Thoracic aorta (tissue), 2 donors: Measurements from ENCODE around the gene PARN. TPM values are rescaled to one million over a fixed set of nuclear protein-coding genes. Genes with fewer than 3 reads are reported as not detected.

Experiments used
- ATAC-seq: fragments of 150-250 bp; one replicate; pipeline ENCODE4 v1.8.0; 2017; ENCODE audit warnings: low read depth; ENCODE audit not compliant: insufficient number of reproducible peaks, low FRiP score
- DNase-seq: peaks from one replicate; pipeline ENCODE4 v3.0.0-alpha.2; 2020; ENCODE audit warnings: low spot score
- H3K27ac ChIP-seq, 2 donors: fragments of 200-600 bp; sonication (generic); 1 replicate in 1 of 2; 2 replicates in 1 of 2; pipeline ENCODE4 v1.5.1; 2016; ENCODE audit warnings: mild to moderate bottlenecking in 2 of 2, moderate library complexity in 2 of 2
- H3K27me3 ChIP-seq: fragments of 200-600 bp; sonication (generic); replicated peaks from 2 replicates; pipeline ENCODE4 v1.6.0; 2016; ENCODE audit warnings: mild to moderate bottlenecking; ENCODE audit not compliant: insufficient read depth
- H3K36me3 ChIP-seq: fragments of 200-600 bp; sonication (generic); one replicate; pipeline ENCODE4 v1.5.1; 2016
- H3K4me1 ChIP-seq, 2 donors: fragments of 200-600 bp; sonication (generic); 1 replicate in 1 of 2; 2 replicates in 1 of 2; pipeline versions ENCODE4 v1.5.1 to v1.6.0; 2016; ENCODE audit warnings: low read depth in 2 of 2, mild to moderate bottlenecking in 1 of 2; ENCODE audit not compliant: control insufficient read depth in 1 of 2
- H3K4me3 ChIP-seq: fragments of 200-600 bp; sonication (generic); 2 replicates; pipeline ENCODE4 v1.5.1; 2016; ENCODE audit warnings: mild to moderate bottlenecking
- H3K9me3 ChIP-seq: fragments of 200-600 bp; sonication (generic); 2 replicates; pipeline ENCODE4 v1.5.1; 2016
- total RNA-seq, 2 donors: library from RNA; depleted of rRNA; stranded (reverse); fragments of >200 nt; gene quantifications; one replicate each; pipeline versions ENCODE4 v1.1.0 to v1.2.3, GENCODE V29; 2016
- TF ChIP-seq, protein P1 (sequence below): fragments of 200-600 bp; sonication (generic); IDR thresholded peaks from one replicate; pipeline ENCODE4 v1.5.1; 2019; ENCODE audit warnings: antibody characterized with exemption

PARN gene
- total RNA-seq, 2 donors from 2014 or later = 51.0 to 66.7 TPM

DNA sequence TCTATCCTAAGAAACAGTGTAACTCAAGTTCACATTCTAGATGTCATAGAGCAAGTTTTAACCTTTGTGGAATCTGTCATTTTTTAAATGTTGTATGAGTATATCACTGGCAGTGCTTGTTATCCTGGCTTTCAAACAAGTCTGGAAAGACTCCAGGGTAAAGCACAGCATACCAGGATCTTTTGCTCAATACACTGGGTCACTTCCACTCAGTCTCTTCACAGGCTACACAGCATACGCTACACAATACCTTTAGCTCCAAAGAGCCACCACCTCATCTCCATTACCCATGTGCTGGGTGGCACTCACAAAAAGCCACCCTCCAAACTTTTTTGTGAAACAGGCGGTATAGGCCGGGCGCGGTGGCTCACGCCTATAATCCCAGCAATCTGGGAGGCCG, 69.5 kb downstream of the PARN start:
- DNase-seq (no peak), ATAC-seq (no peak)
- peaks cover 4% of the 10 kb centered on the region for H3K36me3 ChIP-seq
- no peaks in the 10 kb centered on the region for H3K9me3 ChIP-seq
- no peaks in the 10 kb centered on the region for H3K27me3 ChIP-seq
- H3K27ac ChIP-seq = no peak overlapping the region
- no peak overlapping the region for H3K4me3 ChIP-seq
- H3K4me1 ChIP-seq = peaks cover 0 to 13% of the 10 kb centered on the region in 2 donors
- TF ChIP-seq, protein P1, sequence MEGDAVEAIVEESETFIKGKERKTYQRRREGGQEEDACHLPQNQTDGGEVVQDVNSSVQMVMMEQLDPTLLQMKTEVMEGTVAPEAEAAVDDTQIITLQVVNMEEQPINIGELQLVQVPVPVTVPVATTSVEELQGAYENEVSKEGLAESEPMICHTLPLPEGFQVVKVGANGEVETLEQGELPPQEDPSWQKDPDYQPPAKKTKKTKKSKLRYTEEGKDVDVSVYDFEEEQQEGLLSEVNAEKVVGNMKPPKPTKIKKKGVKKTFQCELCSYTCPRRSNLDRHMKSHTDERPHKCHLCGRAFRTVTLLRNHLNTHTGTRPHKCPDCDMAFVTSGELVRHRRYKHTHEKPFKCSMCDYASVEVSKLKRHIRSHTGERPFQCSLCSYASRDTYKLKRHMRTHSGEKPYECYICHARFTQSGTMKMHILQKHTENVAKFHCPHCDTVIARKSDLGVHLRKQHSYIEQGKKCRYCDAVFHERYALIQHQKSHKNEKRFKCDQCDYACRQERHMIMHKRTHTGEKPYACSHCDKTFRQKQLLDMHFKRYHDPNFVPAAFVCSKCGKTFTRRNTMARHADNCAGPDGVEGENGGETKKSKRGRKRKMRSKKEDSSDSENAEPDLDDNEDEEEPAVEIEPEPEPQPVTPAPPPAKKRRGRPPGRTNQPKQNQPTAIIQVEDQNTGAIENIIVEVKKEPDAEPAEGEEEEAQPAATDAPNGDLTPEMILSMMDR = no peak

DNA sequence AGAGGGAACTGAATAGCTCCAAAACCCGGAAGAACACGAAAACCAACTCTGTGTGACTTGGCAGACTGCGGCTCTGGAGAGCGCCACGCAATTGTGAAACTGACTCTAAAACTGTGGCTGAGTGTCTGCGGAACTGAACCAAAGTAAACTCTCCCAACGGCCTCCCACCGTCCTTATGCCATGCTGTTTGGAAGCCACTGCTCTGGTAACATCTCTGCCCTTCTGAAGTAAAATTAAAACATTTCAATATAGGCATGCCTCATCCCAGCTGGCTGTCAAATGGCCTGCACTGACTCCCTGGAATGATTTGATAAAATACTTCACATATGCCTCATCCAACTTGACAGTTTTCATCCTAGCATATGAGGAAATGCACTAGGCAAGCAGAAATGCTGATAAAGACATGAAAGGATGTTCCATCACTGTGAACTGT, 70.2 kb downstream of the PARN start:
- peaks cover 4% of the 10 kb centered on the region for H3K36me3 ChIP-seq
- H3K27ac ChIP-seq = peak overlapping the region in 1 of 2 donors; percentile 2
- no peaks in the 10 kb centered on the region for H3K27me3 ChIP-seq
- H3K4me3 ChIP-seq = peak overlapping the region; percentile 26
- DNase-seq = no peak
- peaks cover 0 to 13% of the 10 kb centered on the region in 2 donors for H3K4me1 ChIP-seq
- no peaks in the 10 kb centered on the region for H3K9me3 ChIP-seq
- ATAC-seq = no peak
- TF ChIP-seq, protein P1 = no peak

DNA sequence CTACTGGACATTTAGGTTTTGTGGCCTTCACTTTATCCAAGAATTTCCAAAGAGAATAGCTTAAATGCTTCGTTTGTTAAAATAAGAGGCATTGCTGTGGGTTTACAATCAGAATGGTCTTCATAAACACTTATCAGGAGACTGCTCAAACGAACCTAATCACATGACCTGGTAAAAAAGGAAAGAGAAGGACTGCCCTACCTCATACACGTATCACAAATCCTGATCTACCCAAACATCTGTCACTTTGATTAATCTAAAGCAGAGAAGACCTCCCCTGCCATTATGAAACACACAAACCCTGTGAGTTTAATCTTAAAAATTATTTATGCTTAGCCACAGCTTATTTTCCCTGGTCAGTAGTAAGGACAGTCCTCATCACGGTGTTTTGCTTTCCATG, 76.6 kb downstream of the PARN start:
- TF ChIP-seq, protein P1 = no peak
- H3K27ac ChIP-seq = no peak overlapping the region
- no peaks in the 10 kb centered on the region for H3K9me3 ChIP-seq
- no peaks in the 10 kb centered on the region for H3K4me1 ChIP-seq
- ATAC-seq (no peak), DNase-seq (no peak)
- no peak overlapping the region for H3K4me3 ChIP-seq
- H3K27me3 ChIP-seq = no peaks in the 10 kb centered on the region
- H3K36me3 ChIP-seq = peaks cover 10% of the 10 kb centered on the region

DNA sequence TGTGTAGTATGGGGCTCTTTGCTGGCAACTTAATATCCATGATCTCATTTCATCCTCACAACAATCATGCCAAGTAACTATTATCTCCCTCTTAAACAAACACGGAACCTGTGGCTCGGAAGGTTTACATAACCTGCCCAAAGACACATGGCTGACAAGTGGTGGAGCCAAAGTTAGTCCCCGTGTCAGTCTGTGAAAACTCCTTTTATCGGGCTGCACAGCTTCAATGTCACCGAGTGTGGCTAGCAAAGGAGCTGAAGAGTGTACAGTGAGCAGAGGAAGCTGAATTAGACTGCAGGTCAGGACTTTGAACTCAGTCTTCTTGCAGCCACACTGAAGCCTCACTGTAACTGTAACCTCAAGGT, 80.3 kb downstream of the PARN start:
- H3K4me1 ChIP-seq = no peaks in the 10 kb centered on the region

DNA sequence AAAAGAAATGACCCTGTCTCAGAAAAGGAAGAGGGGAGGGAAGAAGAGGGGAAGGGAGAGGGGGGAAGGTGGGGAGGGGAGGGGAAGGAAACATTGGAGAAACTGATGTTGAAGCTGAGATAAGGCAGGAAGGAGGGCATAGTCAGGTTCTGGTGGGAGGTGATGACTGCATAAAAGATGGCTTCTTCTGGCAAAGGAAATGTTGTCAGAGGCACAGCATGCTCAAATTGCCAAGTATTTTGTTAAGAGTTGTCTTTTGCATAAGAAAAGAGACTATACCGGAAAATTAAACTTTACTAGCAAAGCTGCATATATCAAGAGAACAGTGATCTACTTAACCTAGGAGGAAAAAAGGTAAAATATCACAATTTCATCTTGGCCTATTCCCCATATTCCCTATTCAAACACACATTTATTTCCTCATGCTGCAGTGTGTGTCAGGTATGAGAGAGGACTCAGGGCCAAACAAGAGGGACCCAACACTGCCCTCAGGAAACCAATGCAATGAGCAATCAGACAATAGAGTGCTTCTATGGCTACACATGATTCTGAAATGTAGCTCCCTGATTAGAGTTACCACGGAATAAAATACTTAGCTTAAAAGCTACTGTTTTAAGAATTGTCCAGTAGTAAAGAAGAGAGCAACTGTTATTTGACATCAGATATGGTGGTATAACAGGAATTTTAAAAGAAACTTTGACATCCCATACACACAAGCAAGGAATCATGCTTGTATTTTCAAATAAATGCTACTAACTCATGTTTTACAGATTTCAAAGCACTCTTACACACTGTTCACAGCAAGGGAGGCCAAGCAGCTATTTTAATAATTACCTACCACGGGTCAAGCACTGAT, 80.9 kb downstream of the PARN start:
- no peak for ATAC-seq
- Histone ChIP-seq H3K4me3 (no peak overlapping the region), H3K4me1 (no peaks in the 10 kb centered on the region), H3K27ac (no peak overlapping the region), H3K36me3 (peaks cover 10% of the 10 kb centered on the region), H3K9me3 (no peaks in the 10 kb centered on the region), H3K27me3 (no peaks in the 10 kb centered on the region)
- DNase-seq = no peak
- TF ChIP-seq, protein P1 = no peak

More for the DNA sequence above, 80.3 kb downstream of the PARN start:
- TF ChIP-seq, protein P1 = no peak
- no peak overlapping the region for H3K27ac ChIP-seq
- H3K27me3 ChIP-seq = no peaks in the 10 kb centered on the region
- H3K36me3 ChIP-seq = peaks cover 10% of the 10 kb centered on the region
- no peak overlapping the region for H3K4me3 ChIP-seq
- no peak for DNase-seq
- H3K9me3 ChIP-seq = no peaks in the 10 kb centered on the region
- no peak for ATAC-seq
